ENCODE data around the gene B3GNT7. TPM values are rescaled to one million over a fixed set of nuclear protein-coding genes. Genes with fewer than 3 reads are reported as not detected.
"Not testable (repeated sequence)": the region's sequence is repeated elsewhere in the genome, so short reads cannot be mapped to it uniquely, and the experiment has no call there.

B3GNT7 gene
- total RNA-seq, 1 donor from 2014 or later, result 0.79 TPM

- H3K9me3 Mint-ChIP-seq; H3K4me1 Mint-ChIP-seq; H3K27me3 Mint-ChIP-seq (ENCODE audit: low read depth); H3K36me3 Mint-ChIP-seq (ENCODE audit: low read depth); H3K4me3 Mint-ChIP-seq; DNase-seq (ENCODE audit: low read depth, low spot score): not testable (repeated sequence)
- TF ChIP-seq CTCF (conservative IDR thresholded peaks at IDR 0.05), result peak; percentile 70
- peak overlapping the region; percentile 84 for H3K27ac Mint-ChIP-seq (ENCODE audit: unreplicated experiment)
Measured at GRCh38 chr2:231405601-231406367, 10.3 kb downstream of the B3GNT7 start.

DNA sequence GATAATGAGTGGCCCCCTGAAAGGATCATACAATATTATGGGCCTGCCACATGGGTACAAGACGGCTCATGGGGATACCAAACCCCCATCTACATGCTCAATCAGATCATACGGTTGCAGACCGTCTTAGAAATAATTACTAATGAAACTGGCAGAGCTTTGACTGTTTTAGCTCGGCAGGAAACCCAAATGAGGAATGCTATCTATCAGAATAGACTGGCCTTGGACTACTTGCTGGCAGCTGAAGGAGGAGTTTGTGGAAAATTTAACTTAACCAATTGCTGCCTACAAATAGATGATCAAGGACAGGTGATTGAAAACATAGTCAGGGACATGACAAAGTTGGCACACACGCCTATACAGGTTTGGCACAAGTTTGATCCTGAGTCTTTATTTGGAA is 12.2 kb downstream of the B3GNT7 start:
- DNase-seq (ENCODE audit: low read depth, low spot score); H3K9me3 Mint-ChIP-seq; H3K4me3 Mint-ChIP-seq; H3K36me3 Mint-ChIP-seq (ENCODE audit: low read depth); H3K27ac Mint-ChIP-seq (ENCODE audit: unreplicated experiment): not testable (repeated sequence)
- Mint-ChIP-seq H3K4me1 (peaks cover 22% of the 10 kb centered on the region), H3K27me3 (ENCODE audit: low read depth) (peaks cover 13% of the 10 kb centered on the region)

GRCh38 chr2:231408304-231408703 is 12.8 kb downstream of the B3GNT7 start:
- not testable (repeated sequence) for H3K27ac Mint-ChIP-seq (ENCODE audit: unreplicated experiment); H3K36me3 Mint-ChIP-seq (ENCODE audit: low read depth); H3K9me3 Mint-ChIP-seq; DNase-seq (ENCODE audit: low read depth, low spot score)
- peak overlapping the region; percentile 59 for H3K4me3 Mint-ChIP-seq
- H3K27me3 Mint-ChIP-seq (ENCODE audit: low read depth), result peaks cover 13% of the 10 kb centered on the region
- H3K4me1 Mint-ChIP-seq, result peaks cover 22% of the 10 kb centered on the region

- no peak for DNase-seq (ENCODE audit: low read depth, low spot score)
- Mint-ChIP-seq H3K27me3 (ENCODE audit: low read depth) (peaks cover 13% of the 10 kb centered on the region), H3K4me3 (no peak overlapping the region), H3K36me3 (ENCODE audit: low read depth) (peaks cover 7% of the 10 kb centered on the region), H3K27ac (ENCODE audit: unreplicated experiment) (no peak overlapping the region), H3K9me3 (peaks cover 2% of the 10 kb centered on the region), H3K4me1 (peaks cover 22% of the 10 kb centered on the region)
- TF ChIP-seq CTCF (conservative IDR thresholded peaks at IDR 0.05), result no peak
Measured at GRCh38 chr2:231409776-231410175, 14.3 kb downstream of the B3GNT7 start.

GRCh38 chr2:231410293-231411004 is 14.9 kb downstream of the B3GNT7 start:
- no peak overlapping the region for H3K27ac Mint-ChIP-seq (ENCODE audit: unreplicated experiment)

GRCh38 chr2:231411237-231411636 is 15.7 kb downstream of the B3GNT7 start:
- H3K27ac Mint-ChIP-seq (ENCODE audit: unreplicated experiment), result no peak overlapping the region
- peaks cover 13% of the 10 kb centered on the region for H3K27me3 Mint-ChIP-seq (ENCODE audit: low read depth)
- peaks cover 2% of the 10 kb centered on the region for H3K9me3 Mint-ChIP-seq
- peaks cover 7% of the 10 kb centered on the region for H3K36me3 Mint-ChIP-seq (ENCODE audit: low read depth)
- H3K4me3 Mint-ChIP-seq, result peak overlapping the region; percentile 88
- peaks cover 19% of the 10 kb centered on the region for H3K4me1 Mint-ChIP-seq
- no peak for TF ChIP-seq CTCF (conservative IDR thresholded peaks at IDR 0.05)
- DNase-seq (ENCODE audit: low read depth, low spot score), result no peak

More at GRCh38 chr2:231410293-231411004, 14.9 kb downstream of the B3GNT7 start:
- Mint-ChIP-seq H3K4me1 (peaks cover 19% of the 10 kb centered on the region), H3K27me3 (ENCODE audit: low read depth) (peaks cover 13% of the 10 kb centered on the region), H3K4me3 (peak overlapping the region; percentile 88), H3K9me3 (peaks cover 2% of the 10 kb centered on the region), H3K36me3 (ENCODE audit: low read depth) (peaks cover 7% of the 10 kb centered on the region)
- TF ChIP-seq CTCF (conservative IDR thresholded peaks at IDR 0.05), result peak; percentile 61
- no peak for DNase-seq (ENCODE audit: low read depth, low spot score)
